ENCODE data around the gene STAG1. TPM values are rescaled to one million over a fixed set of nuclear protein-coding genes. Genes with fewer than 3 reads are reported as not detected.
"Not testable (repeated sequence)": the region's sequence is repeated elsewhere in the genome, so short reads cannot be mapped to it uniquely, and the experiment has no call there.

The STAG1 gene
- total and polyA plus RNA-seq, 8 donors: 7.5 to 105 (median 37.9) TPM

- 80 to 95% (median 90%) methylated on average over 4 of the region's 4 CpGs for WGBS, 5 donors
- Histone ChIP-seq H3K27ac (no peak overlapping the region), H3K4me1 (no peaks in the 10 kb centered on the region), H3K27me3 (no peaks in the 10 kb centered on the region), H3K36me3 (no peaks in the 10 kb centered on the region), H3K9me3 (no peaks in the 10 kb centered on the region), H3K4me3 (no peak overlapping the region)
- peak in 1 of 2 donors; percentile 27 for DNase-seq
- no peak for TF ChIP-seq EP300 (IDR thresholded peaks at IDR 0.05)
- no peak for TF ChIP-seq POLR2AphosphoS5 (IDR thresholded peaks at IDR 0.05)
- no peak for TF ChIP-seq POLR2A (IDR thresholded peaks at IDR 0.05)
- no peak for TF ChIP-seq CTCF (IDR thresholded peaks at IDR 0.05)
- intact Hi-C loops (cut with DNase I; ENCODE audit: low total_unique reads): no loop called here
Observed at GRCh38 chr3:136780741-136781140, 28.6 kb upstream of the STAG1 start.

DNA sequence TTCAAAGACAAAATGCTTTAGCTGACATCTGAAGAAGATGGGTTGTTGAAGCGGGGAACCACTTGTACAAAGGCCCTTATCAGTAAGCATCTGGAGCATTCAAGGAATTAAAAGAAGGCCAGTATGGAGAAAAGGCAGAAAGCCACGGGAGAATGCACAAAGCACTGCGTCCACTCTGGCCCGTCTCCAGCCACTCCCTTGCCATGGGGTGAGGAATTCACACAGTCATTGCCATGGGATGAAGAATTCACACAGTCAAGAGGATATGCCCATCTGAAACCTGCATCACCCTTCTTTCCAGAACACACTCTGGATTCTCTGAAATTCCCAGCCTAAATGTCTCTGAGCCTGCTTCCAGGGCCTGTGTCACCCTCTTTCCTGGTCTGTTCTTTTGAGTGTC, 26.7 kb upstream of the STAG1 start:
- intact Hi-C loops (cut with DNase I; ENCODE audit: low total_unique reads): no loop called here
- TF ChIP-seq EP300 (IDR thresholded peaks at IDR 0.05) (no peak), CTCF (IDR thresholded peaks at IDR 0.05) (no peak), POLR2AphosphoS5 (IDR thresholded peaks at IDR 0.05) (no peak), POLR2A (IDR thresholded peaks at IDR 0.05) (no peak)
- 47 to 63% (median 55%) methylated on average over 4 of the region's 4 CpGs for WGBS, 5 donors
- H3K4me3 ChIP-seq: no peak overlapping the region
- H3K27ac ChIP-seq: no peak overlapping the region
- H3K27me3 ChIP-seq: no peaks in the 10 kb centered on the region
- no peaks in the 10 kb centered on the region for H3K9me3 ChIP-seq
- H3K4me1 ChIP-seq: no peaks in the 10 kb centered on the region
- DNase-seq: no peak
- H3K36me3 ChIP-seq: no peaks in the 10 kb centered on the region

- 49 to 80% (median 58%) methylated on average over 1 of the region's 1 CpG for WGBS, 5 donors
- intact Hi-C loops (cut with DNase I; ENCODE audit: low total_unique reads): no loop called here
- H3K27me3 ChIP-seq: no peaks in the 10 kb centered on the region
Observed at GRCh38 chr3:136772709-136773108, 20.5 kb upstream of the STAG1 start.

DNA sequence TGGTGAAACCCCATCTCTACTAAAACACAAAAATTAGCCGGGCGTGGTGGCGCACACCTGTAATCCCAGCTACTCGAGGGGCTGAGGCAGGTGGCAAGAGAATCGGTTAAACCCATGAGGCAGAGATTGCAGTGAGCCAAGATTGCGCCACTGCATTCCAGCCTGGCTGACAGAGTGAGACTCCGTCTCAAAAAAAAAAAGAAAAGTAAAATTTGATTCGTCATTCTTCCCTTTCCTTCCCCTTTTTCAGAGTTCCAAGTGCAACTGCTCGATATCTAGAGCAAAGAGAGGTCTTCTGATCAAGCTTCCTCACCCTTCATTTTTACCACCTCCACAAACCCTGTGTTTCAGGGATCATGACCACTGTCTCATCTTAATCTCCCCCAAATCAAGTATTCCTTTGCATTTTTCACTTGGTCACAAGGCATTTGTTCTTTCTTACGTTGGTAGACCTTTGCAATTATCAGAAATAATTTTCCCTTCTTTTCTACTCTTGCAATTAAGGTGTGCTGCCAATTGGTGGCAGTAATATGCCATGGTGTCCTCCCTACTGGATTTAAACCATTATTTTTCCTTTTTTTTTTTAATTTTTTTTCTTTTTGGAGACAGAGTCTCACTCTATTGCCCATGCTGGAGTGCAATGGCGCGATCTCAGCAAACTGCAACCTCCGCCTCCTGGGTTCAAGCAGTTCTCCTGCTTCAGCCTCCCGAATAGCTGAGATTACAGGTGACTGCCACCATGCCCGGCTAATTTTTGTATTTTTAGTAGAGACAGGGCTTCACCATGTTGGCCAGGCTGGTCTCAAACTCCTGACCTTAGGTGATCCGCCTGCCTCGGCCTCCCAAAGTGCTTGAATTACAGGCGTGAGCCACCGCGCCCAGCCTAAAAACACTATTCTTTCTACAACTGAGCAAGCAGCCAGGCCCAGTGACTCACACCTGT, 6.3 kb upstream of the STAG1 start:
- not testable (repeated sequence) for H3K4me3 ChIP-seq, H3K36me3 ChIP-seq, DNase-seq, H3K27me3 ChIP-seq
- Histone ChIP-seq H3K4me1 (peaks cover 6 to 12% (median 8%) of the 10 kb centered on the region in 4 donors), H3K9me3 (peaks cover 0 to 19% (median 4%) of the 10 kb centered on the region in 4 donors), H3K27ac (peak overlapping the region in 1 of 5 donors; percentile 19)
- TF ChIP-seq CTCF (IDR thresholded peaks at IDR 0.05): peak in 4 of 7 experiments; percentile 20 to 31 (median 26)
- intact Hi-C loops (cut with DNase I; ENCODE audit: low total_unique reads): loop anchor here (10.0 kb wide), 1 partner anchor 364 kb away; no protein-coding TSS in a partner anchor
- WGBS, 5 donors: 83 to 86% (median 85%) methylated on average over 20 of the region's 20 CpGs

More at GRCh38 chr3:136772709-136773108, 20.5 kb upstream of the STAG1 start:
- TF ChIP-seq POLR2AphosphoS5 (IDR thresholded peaks at IDR 0.05) (no peak), EP300 (IDR thresholded peaks at IDR 0.05) (no peak), POLR2A (IDR thresholded peaks at IDR 0.05) (no peak), CTCF (IDR thresholded peaks at IDR 0.05) (no peak)
- no peak for DNase-seq
- no peak overlapping the region for H3K27ac ChIP-seq
- H3K4me3 ChIP-seq: no peak overlapping the region
- no peaks in the 10 kb centered on the region for H3K9me3 ChIP-seq
- H3K4me1 ChIP-seq: no peaks in the 10 kb centered on the region
- no peaks in the 10 kb centered on the region for H3K36me3 ChIP-seq

Data from stomach (tissue), 9 donors.